ENCODE results near the gene PRPF18. TPM values are rescaled to one million over a fixed set of nuclear protein-coding genes. Genes with fewer than 3 reads are reported as not detected.

PRPF18 gene
- total RNA-seq, 1 experiment from 2014 or later = 13.4 TPM

DNA sequence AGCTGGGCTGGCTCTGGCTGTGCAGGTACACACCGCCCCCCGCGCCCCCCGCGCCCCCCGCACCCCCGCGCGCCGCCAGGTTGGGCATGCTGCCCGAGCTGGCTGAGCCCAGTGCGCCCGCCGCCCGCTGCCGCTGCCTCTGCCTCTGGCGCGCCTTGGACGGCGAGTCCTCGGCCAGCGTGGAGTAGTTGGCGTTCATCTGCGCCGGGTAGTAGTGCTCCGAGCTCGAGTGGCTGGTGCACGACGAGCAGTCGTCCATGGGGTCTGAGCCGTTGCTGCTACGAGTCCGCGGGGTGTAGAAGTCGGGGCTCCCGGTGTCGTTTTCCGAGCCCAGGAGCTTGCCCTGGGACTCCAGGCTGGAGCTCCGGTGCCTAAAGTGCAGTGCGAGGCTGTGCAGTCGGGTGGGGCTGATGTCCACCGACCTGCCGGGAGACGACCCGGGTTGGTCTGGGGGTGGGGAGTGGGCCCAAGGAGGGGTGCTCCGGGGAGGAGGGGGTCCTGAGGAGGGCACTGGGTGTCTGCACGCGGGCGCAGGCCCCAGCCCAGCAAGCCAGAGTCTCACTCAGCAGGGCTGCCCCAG is 70.4 kb downstream of the PRPF18 start:
- Mint-ChIP-seq H3K4me1 (peaks cover 13% of the 10 kb centered on the region), H3K9me3 (no peaks in the 10 kb centered on the region), H3K27me3 (ENCODE audit: low read depth) (no peaks in the 10 kb centered on the region), H3K4me3 (no peak overlapping the region), H3K27ac (no peak overlapping the region), H3K36me3 (peaks cover 5% of the 10 kb centered on the region; the same call in 1 of the 2 replicates)
- ATAC-seq (no peak), DNase-seq (ENCODE audit: low spot score) (no peak)
- TF ChIP-seq, protein P1, sequence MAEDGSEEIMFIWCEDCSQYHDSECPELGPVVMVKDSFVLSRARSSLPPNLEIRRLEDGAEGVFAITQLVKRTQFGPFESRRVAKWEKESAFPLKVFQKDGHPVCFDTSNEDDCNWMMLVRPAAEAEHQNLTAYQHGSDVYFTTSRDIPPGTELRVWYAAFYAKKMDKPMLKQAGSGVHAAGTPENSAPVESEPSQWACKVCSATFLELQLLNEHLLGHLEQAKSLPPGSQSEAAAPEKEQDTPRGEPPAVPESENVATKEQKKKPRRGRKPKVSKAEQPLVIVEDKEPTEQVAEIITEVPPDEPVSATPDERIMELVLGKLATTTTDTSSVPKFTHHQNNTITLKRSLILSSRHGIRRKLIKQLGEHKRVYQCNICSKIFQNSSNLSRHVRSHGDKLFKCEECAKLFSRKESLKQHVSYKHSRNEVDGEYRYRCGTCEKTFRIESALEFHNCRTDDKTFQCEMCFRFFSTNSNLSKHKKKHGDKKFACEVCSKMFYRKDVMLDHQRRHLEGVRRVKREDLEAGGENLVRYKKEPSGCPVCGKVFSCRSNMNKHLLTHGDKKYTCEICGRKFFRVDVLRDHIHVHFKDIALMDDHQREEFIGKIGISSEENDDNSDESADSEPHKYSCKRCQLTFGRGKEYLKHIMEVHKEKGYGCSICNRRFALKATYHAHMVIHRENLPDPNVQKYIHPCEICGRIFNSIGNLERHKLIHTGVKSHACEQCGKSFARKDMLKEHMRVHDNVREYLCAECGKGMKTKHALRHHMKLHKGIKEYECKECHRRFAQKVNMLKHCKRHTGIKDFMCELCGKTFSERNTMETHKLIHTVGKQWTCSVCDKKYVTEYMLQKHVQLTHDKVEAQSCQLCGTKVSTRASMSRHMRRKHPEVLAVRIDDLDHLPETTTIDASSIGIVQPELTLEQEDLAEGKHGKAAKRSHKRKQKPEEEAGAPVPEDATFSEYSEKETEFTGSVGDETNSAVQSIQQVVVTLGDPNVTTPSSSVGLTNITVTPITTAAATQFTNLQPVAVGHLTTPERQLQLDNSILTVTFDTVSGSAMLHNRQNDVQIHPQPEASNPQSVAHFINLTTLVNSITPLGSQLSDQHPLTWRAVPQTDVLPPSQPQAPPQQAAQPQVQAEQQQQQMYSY (CRISPR knock-in tag; IDR thresholded peaks at IDR 0.05) = no peak
- TF ChIP-seq, protein P2, sequence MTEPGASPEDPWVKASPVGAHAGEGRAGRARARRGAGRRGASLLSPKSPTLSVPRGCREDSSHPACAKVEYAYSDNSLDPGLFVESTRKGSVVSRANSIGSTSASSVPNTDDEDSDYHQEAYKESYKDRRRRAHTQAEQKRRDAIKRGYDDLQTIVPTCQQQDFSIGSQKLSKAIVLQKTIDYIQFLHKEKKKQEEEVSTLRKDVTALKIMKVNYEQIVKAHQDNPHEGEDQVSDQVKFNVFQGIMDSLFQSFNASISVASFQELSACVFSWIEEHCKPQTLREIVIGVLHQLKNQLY (CRISPR knock-in tag; IDR thresholded peaks at IDR 0.05) = no peak
- TF ChIP-seq MXD4 (CRISPR knock-in tag; IDR thresholded peaks at IDR 0.05; ENCODE audit: borderline replicate concordance) (no peak), ZNF423 (CRISPR knock-in tag; IDR thresholded peaks at IDR 0.05) (no peak), ZNF671 (CRISPR knock-in tag; IDR thresholded peaks at IDR 0.05) (no peak), MYBL2 (CRISPR knock-in tag; IDR thresholded peaks at IDR 0.05) (no peak), ZNF138 (CRISPR knock-in tag; conservative IDR thresholded peaks at IDR 0.05) (no peak), NR3C1 (CRISPR knock-in tag; conservative IDR thresholded peaks at IDR 0.05; ENCODE audit: low read depth) (no peak), EMX1 (CRISPR knock-in tag; IDR thresholded peaks at IDR 0.05) (no peak)
- TF ChIP-seq, protein P3, sequence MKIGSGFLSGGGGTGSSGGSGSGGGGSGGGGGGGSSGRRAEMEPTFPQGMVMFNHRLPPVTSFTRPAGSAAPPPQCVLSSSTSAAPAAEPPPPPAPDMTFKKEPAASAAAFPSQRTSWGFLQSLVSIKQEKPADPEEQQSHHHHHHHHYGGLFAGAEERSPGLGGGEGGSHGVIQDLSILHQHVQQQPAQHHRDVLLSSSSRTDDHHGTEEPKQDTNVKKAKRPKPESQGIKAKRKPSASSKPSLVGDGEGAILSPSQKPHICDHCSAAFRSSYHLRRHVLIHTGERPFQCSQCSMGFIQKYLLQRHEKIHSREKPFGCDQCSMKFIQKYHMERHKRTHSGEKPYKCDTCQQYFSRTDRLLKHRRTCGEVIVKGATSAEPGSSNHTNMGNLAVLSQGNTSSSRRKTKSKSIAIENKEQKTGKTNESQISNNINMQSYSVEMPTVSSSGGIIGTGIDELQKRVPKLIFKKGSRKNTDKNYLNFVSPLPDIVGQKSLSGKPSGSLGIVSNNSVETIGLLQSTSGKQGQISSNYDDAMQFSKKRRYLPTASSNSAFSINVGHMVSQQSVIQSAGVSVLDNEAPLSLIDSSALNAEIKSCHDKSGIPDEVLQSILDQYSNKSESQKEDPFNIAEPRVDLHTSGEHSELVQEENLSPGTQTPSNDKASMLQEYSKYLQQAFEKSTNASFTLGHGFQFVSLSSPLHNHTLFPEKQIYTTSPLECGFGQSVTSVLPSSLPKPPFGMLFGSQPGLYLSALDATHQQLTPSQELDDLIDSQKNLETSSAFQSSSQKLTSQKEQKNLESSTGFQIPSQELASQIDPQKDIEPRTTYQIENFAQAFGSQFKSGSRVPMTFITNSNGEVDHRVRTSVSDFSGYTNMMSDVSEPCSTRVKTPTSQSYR (CRISPR knock-in tag; IDR thresholded peaks at IDR 0.05) = no peak
- TF ChIP-seq, protein P4, sequence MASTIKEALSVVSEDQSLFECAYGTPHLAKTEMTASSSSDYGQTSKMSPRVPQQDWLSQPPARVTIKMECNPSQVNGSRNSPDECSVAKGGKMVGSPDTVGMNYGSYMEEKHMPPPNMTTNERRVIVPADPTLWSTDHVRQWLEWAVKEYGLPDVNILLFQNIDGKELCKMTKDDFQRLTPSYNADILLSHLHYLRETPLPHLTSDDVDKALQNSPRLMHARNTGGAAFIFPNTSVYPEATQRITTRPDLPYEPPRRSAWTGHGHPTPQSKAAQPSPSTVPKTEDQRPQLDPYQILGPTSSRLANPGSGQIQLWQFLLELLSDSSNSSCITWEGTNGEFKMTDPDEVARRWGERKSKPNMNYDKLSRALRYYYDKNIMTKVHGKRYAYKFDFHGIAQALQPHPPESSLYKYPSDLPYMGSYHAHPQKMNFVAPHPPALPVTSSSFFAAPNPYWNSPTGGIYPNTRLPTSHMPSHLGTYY (CRISPR knock-in tag; IDR thresholded peaks at IDR 0.05) = no peak
- TF ChIP-seq, protein P5, sequence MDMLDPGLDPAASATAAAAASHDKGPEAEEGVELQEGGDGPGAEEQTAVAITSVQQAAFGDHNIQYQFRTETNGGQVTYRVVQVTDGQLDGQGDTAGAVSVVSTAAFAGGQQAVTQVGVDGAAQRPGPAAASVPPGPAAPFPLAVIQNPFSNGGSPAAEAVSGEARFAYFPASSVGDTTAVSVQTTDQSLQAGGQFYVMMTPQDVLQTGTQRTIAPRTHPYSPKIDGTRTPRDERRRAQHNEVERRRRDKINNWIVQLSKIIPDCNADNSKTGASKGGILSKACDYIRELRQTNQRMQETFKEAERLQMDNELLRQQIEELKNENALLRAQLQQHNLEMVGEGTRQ (CRISPR knock-in tag; IDR thresholded peaks at IDR 0.05) = no peak
- TF ChIP-seq, protein P6, sequence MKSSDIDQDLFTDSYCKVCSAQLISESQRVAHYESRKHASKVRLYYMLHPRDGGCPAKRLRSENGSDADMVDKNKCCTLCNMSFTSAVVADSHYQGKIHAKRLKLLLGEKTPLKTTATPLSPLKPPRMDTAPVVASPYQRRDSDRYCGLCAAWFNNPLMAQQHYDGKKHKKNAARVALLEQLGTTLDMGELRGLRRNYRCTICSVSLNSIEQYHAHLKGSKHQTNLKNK (CRISPR knock-in tag; IDR thresholded peaks at IDR 0.05) = no peak
- TF ChIP-seq, protein P7, sequence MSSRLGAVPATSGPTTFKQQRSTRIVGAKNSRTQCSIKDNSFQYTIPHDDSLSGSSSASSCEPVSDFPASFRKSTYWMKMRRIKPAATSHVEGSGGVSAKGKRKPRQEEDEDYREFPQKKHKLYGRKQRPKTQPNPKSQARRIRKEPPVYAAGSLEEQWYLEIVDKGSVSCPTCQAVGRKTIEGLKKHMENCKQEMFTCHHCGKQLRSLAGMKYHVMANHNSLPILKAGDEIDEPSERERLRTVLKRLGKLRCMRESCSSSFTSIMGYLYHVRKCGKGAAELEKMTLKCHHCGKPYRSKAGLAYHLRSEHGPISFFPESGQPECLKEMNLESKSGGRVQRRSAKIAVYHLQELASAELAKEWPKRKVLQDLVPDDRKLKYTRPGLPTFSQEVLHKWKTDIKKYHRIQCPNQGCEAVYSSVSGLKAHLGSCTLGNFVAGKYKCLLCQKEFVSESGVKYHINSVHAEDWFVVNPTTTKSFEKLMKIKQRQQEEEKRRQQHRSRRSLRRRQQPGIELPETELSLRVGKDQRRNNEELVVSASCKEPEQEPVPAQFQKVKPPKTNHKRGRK (CRISPR knock-in tag; IDR thresholded peaks at IDR 0.05; ENCODE audit: borderline replicate concordance) = no peak
- ChIA-PET CTCF (no interaction called here), POLR2A (interaction anchor here (0.6 kb wide), 1 partner anchor 1025 kb away, joined by 3 read pairs; no protein-coding TSS in a partner anchor)
